ENCODE data around the gene CGA. TPM values are rescaled to one million over a fixed set of nuclear protein-coding genes. Genes with fewer than 3 reads are reported as not detected.

CGA gene
- total RNA-seq, 1 donor from 2014 or later = not detected

GRCh38 chr6:87088076-87088475, 6.8 kb downstream of the CGA start:
- no peak for TF ChIP-seq CTCF (IDR thresholded peaks at IDR 0.05; ENCODE audit: insufficient read depth, low read length, poor library complexity, severe bottlenecking)
- no peak for DNase-seq (ENCODE audit: low read depth)
- Histone ChIP-seq H3K36me3 (ENCODE audit: control insufficient read depth, insufficient read depth, low read length) (no peaks in the 10 kb centered on the region), H3K27me3 (ENCODE audit: control insufficient read depth, insufficient read depth, low read length) (no peaks in the 10 kb centered on the region), H3K4me3 (ENCODE audit: low read depth, low read length) (no peak overlapping the region)

GRCh38 chr6:87082160-87082721, 12.7 kb downstream of the CGA start:
- no peak for DNase-seq (ENCODE audit: low read depth)
- Histone ChIP-seq H3K36me3 (ENCODE audit: control insufficient read depth, insufficient read depth, low read length) (no peaks in the 10 kb centered on the region), H3K4me3 (ENCODE audit: low read depth, low read length) (no peak overlapping the region), H3K27me3 (ENCODE audit: control insufficient read depth, insufficient read depth, low read length) (no peaks in the 10 kb centered on the region)
- no peak for TF ChIP-seq CTCF (IDR thresholded peaks at IDR 0.05; ENCODE audit: insufficient read depth, low read length, poor library complexity, severe bottlenecking)

GRCh38 chr6:87078983-87079616, 15.8 kb downstream of the CGA start:
- peak; percentile 98 for TF ChIP-seq CTCF (IDR thresholded peaks at IDR 0.05; ENCODE audit: insufficient read depth, low read length, poor library complexity, severe bottlenecking)
- Histone ChIP-seq H3K36me3 (ENCODE audit: control insufficient read depth, insufficient read depth, low read length) (no peaks in the 10 kb centered on the region), H3K27me3 (ENCODE audit: control insufficient read depth, insufficient read depth, low read length) (no peaks in the 10 kb centered on the region), H3K4me3 (ENCODE audit: low read depth, low read length) (no peak overlapping the region)
- peak; percentile 34 for DNase-seq (ENCODE audit: low read depth)

GRCh38 chr6:87075168-87075567, 19.7 kb downstream of the CGA start:
- H3K4me3 ChIP-seq (ENCODE audit: low read depth, low read length) = no peak overlapping the region
- H3K36me3 ChIP-seq (ENCODE audit: control insufficient read depth, insufficient read depth, low read length) = no peaks in the 10 kb centered on the region
- no peaks in the 10 kb centered on the region for H3K27me3 ChIP-seq (ENCODE audit: control insufficient read depth, insufficient read depth, low read length)
- DNase-seq (ENCODE audit: low read depth) = no peak
- no peak for TF ChIP-seq CTCF (IDR thresholded peaks at IDR 0.05; ENCODE audit: insufficient read depth, low read length, poor library complexity, severe bottlenecking)

- no peaks in the 10 kb centered on the region for H3K36me3 ChIP-seq (ENCODE audit: control insufficient read depth, insufficient read depth, low read length)
- peak; percentile 43 for DNase-seq (ENCODE audit: low read depth)
- H3K4me3 ChIP-seq (ENCODE audit: low read depth, low read length) = no peak overlapping the region
- TF ChIP-seq CTCF (IDR thresholded peaks at IDR 0.05; ENCODE audit: insufficient read depth, low read length, poor library complexity, severe bottlenecking) = no peak
- no peaks in the 10 kb centered on the region for H3K27me3 ChIP-seq (ENCODE audit: control insufficient read depth, insufficient read depth, low read length)
Measured at GRCh38 chr6:87074101-87074621, 20.7 kb downstream of the CGA start.

Measured in kidney epithelial cell (primary cell).